ENCODE data around the gene LTBP4. TPM values are rescaled to one million over a fixed set of nuclear protein-coding genes. Genes with fewer than 3 reads are reported as not detected.
"Not testable (repeated sequence)": the region's sequence is repeated elsewhere in the genome, so short reads cannot be mapped to it uniquely, and the experiment has no call there.

Gene LTBP4
- polyA plus RNA-seq, 1 donor: 187 TPM

- no peak for DNase-seq
Observed at GRCh38 chr19:40576151-40576584, 25.0 kb upstream of the LTBP4 start.

DNA sequence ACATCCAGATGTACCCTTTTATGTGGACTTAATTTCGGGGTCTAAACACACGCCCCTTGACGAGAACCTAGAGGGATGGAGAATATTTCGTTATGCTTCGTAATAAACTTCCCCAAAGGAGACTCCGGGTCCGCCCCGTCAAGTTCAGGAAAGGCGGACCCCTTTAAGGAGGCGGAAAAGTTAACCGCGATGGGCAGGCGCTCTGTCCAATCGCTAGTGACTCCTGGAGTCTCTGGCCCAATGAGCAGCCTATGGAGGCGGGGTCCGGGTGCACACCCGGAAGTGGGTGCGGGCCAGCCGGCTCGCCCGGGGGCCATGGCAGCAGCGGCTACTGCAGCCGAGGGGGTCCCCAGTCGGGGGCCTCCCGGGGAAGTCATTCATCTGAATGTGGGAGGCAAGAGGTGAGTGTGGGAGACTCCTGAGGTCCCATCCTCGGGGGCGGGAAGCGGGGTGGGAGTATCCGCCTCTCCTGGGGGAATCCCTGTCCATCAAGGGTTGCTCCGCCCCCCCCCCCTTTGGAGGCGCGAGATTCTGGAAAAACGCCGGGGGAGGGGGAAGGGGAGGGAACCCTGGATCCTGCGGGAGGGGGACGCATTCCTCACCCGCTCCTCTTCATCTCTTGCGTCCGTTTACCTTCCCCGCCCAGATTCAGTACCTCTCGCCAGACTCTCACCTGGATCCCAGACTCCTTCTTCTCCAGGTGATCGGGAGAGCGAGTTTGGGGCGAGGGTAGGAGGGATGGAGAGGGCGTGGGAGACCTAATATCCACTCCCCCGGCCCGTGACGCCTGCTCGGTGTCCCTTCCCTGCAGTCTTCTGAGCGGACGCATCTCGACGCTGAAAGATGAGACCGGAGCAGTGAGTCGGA, 24.4 kb upstream of the LTBP4 start, which contains the start of gene SHKBP1:
SHKBP1 (plus strand) TSS at position 289 of the 867 bp plus-strand sequence; CDS start at position 316, 27 bp downstream.
- DNase-seq: peak; percentile 96

DNA sequence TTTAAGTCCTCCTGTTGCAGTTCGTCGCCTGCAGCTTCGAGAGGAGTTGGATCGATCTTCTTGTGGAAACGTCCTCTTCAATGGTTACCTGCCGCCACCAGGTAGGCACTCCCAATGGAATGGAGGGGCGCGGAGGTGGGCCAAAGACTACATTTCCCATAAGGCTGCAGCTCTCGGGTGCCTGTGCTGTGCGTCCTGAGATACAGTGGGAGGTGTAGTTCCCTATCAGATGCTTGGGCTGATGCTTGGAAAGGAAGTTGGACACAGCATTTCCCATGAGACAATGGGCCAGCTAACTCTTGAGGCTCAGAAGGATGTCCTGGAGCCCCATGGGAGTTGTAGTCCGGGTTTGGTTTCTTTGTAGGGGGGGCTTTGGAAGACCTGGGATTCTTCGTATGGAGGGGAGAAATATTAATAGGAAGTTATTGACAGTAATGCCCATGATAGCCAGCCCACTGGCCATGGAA, 22.7 kb upstream of the LTBP4 start:
- DNase-seq: no peak

- no peak for DNase-seq
Observed at GRCh38 chr19:40580619-40581018, 20.6 kb upstream of the LTBP4 start.

- no peak for DNase-seq
Observed at GRCh38 chr19:40581531-40581930, 19.6 kb upstream of the LTBP4 start.

- DNase-seq: no peak
Observed at GRCh38 chr19:40582467-40582866, 18.7 kb upstream of the LTBP4 start.

DNA sequence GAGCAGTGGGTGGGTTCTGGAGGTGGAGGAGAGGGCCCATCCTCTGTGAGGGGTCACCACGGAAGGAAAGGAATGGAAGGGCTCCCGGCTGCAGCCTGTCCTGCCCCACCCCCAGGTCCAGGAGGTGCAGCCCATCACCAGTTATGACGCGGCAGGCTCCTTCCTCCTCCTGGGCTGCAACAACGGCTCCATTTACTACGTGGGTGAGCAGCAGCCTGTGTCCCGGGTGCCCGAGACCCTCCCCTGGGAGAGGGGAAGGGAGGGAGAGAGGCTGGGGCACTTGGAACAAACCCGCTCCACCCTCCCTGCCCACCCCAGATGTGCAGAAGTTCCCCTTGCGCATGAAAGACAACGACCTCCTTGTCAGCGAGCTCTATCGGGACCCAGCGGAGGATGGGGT, 17.9 kb upstream of the LTBP4 start:
- DNase-seq: no peak

GRCh38 chr19:40584007-40584406, 17.2 kb upstream of the LTBP4 start:
- no peak for DNase-seq

DNA sequence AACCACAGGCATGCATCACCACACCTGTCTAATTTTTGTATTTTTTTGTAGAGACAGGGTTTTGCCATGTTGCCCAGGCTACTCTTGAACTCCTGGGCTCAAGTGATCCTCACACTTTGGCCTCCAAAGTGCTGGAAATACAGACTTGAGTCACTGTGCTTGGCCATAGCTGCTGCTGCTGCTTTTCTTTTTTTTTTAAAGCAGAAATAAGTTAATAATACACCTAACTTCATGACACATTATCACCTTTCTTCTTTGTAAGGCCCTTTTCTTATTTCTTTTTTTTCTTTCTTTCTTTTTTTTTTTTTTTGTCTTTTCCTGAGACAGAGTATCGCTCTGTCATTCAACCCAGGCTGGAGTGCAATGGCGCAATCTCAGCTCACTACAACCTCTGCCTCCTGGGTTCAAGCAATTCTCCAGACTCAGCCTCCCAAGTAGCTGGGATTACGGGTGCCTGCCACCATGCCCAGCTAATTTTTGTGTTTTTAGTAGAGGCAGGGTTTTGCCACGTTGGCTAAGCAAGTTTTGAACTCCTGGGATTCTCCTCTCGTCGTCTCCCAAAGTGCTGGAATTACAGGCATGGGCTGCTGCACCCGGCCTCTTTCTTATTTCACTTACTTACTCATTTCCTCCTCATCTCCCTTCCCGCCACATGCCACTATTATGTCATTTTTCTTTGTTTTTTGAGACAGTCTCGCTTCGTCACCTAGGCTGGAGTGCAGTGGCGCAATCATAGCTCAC, 15.8 kb upstream of the LTBP4 start:
- no peak for DNase-seq

GRCh38 chr19:40585982-40586422, 15.2 kb upstream of the LTBP4 start:
- DNase-seq: no peak

DNA sequence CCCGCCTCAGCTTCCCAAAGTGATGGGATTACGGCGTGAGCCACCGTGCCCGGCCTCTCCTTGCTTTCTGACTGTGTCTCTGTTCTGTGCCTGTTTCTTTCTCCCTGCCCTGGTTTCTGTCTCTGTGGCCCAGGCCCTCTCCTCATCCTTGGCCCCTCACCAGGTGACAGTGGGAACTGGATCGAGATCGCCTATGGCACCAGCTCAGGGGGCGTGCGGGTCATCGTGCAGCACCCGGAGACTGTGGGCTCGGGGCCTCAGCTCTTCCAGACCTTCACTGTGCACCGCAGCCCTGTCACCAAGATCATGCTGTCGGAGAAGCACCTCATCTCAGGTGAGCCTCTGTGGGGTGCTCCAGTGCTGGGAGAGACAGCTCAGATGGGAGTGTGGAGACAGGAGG, 14.6 kb upstream of the LTBP4 start:
- no peak for DNase-seq

- DNase-seq: no peak
Observed at GRCh38 chr19:40588110-40588854, 12.9 kb upstream of the LTBP4 start.

- no peak for DNase-seq
Observed at GRCh38 chr19:40588926-40589569, 12.1 kb upstream of the LTBP4 start.

DNA sequence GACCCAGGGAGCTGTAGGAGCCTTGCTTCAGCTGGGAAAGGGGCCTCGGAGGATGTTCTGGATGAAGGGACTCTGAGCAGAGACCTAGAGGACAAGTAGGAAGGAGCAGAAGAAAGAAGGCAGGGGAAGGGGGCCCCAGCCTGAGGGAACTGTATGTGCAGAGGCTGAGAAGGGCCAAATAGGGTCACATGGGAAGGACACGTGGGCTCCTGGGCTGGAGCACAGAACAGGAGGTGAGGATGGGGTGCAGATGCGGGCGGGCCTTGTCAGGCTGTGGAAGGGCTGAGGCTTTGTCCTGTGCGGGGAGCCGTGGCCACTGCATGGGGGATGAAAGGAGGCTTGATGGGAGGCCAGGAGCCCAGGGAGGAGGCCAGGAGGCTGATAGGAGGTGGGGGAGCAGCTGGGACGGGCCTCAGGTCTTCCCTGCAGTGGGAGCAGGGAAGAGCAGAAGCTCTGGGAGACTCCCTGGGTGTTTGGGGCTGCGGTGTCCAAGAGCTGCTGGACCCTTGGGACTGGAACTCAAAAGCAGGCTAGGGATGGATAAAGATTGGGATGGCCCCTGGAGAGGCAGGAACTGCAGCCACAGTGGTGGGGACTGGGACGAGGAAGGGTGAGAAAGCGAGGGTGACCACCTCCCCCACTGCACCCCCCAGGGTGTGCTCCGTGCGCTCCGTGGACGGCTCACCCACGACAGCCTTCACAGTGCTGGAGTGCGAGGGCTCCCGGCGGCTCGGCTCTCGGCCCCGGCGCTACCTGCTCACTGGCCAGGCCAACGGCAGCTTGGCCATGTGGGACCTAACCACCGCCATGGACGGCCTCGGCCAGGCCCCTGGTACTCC, 11.4 kb upstream of the LTBP4 start:
- no peak for DNase-seq

DNA sequence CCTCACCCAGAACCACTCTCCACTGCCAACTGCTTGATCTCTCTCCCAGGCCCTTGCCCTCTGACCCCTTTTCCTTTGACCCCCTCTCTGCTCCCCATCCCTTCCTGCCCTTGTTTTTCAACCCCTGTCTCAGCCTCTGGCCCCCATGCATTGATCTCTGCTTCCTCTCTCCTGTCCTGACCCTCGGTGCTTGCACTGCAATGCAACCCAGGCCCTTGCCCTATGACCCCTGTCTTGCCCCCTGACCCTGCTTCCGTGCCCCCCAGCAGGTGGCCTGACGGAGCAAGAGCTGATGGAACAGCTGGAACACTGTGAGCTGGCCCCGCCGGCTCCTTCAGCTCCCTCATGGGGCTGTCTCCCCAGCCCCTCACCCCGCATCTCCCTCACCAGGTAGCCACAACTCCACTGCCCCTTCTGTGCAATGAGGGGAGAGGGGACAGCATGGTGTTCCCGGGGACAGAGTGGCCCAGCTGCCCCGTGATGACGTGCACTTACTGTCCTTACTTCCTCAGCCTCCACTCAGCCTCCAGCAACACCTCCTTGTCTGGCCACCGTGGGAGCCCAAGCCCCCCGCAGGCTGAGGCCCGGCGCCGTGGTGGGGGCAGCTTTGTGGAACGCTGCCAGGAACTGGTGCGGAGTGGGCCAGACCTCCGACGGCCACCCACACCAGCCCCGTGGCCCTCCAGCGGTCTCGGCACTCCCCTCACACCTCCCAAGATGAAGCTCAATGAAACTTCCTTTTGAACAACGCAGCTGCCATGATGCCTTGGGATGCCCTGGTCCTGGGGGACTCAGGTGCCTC, 10.5 kb upstream of the LTBP4 start:
- no peak for DNase-seq

DNA sequence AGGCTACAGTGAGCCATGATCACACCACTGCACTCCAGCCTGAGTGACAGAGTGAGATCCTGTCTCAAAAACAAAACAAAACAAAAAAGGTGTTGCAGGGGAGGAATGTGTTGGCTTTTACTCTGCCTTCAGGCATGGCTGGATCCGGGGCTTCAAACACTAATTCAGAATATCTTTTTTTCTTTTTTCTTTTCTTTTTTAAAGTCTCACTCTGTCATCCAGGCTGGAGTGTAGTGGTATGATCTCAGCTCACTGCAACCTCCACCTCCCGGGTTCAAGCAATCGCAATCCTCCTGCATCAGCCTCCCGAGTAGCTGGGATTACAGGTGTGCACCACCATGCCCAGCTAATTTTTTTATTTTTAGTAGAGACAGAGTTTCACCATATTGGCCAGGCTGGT, 9.4 kb upstream of the LTBP4 start:
- DNase-seq: not testable (repeated sequence)

GRCh38 chr19:40592170-40592569, 9.0 kb upstream of the LTBP4 start:
- DNase-seq: no peak

GRCh38 chr19:40594255-40594654, 6.9 kb upstream of the LTBP4 start:
- DNase-seq: no peak

DNA sequence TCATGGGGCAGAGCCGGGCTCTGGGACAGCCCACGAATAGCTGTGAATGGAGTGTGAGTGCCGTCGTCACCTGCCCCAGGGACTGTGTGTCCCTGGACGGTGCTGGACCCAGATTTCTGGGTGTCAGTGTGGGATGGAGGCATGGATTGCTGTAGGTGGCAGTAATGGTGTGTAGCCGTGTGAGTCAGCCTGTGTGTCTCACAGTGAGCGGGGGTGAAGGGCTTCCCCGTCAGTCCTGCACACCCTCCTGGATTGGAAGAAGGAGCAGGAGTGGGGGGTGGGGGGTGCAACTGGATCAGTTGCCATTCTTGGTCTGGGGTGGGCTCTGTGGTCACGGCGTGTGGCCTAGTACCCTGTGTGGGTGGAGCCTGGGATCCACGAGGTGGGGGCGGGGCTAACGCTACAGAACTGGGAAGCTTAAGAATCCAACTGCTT, 6.5 kb upstream of the LTBP4 start:
- no peak for DNase-seq

All from left kidney (tissue), 2 donors.